ENCODE data around the gene RNF141. TPM values are rescaled to one million over a fixed set of nuclear protein-coding genes. Genes with fewer than 3 reads are reported as not detected.

Gene RNF141
- total and polyA plus RNA-seq, 10 of the 15 experiments (the other 5 are each of a cell fraction or from before 2014, with no cell fraction given): 7.6 to 36.8 (median 13.6) TPM

- no peak for ATAC-seq
- POLR2A ChIA-PET: no interaction called here
- no peak for FAIRE-seq
- no peak overlapping the region for H2AFZ ChIP-seq (ENCODE audit: control insufficient read depth, low read depth, low read length)
- H3K27me3 ChIP-seq (replicated peaks in 1 of 2; ENCODE audit: control insufficient read depth in 2 of 2, insufficient read depth in 2 of 2, low read length in 1 of 2): no peaks in the 10 kb centered on the region
- RAD21 ChIA-PET (ENCODE audit: unreplicated experiment): no interaction called here
- no peak for DNase-seq (ENCODE audit: low read depth, low spot score)
- in situ Hi-C loops (cut with MboI) (no loop called here), intact Hi-C loops (cut with micrococcal nuclease; ENCODE audit: unreplicated experiment) (no loop called here)
- SMC1A ChIA-PET (ENCODE audit: uncharacterized antibody, unreplicated experiment): interaction anchor here (0.8 to 1.8 kb wide), 2 partner anchors 34 to 79 kb away, joined by 4 read pairs; no protein-coding TSS in a partner anchor
- H4K20me1 ChIP-seq (ENCODE audit: control insufficient read depth, insufficient read depth): no peaks in the 10 kb centered on the region
- no peak for TF ChIP-seq RAD51 (IDR thresholded peaks at IDR 0.05)
- no peak for TF ChIP-seq EZH2 (IDR thresholded peaks at IDR 0.05; ENCODE audit: borderline replicate concordance, control insufficient read depth, low read depth, low read length)
- TF ChIP-seq SPI1 (IDR thresholded peaks at IDR 0.05; ENCODE audit: borderline replicate concordance, insufficient read depth, low read depth, low read length): no peak
- TF ChIP-seq MTA3 (IDR thresholded peaks at IDR 0.05; ENCODE audit: borderline replicate concordance, low read length): no peak
- no peak for TF ChIP-seq E2F8 (IDR thresholded peaks at IDR 0.05; ENCODE audit: low read depth, partially characterized antibody)
- no peak for TF ChIP-seq CUX1 (IDR thresholded peaks at IDR 0.05; ENCODE audit: insufficient replicate concordance, low read depth, low read length)
- no peak for TF ChIP-seq HDAC6 (IDR thresholded peaks at IDR 0.05; ENCODE audit: unreplicated experiment)
- TF ChIP-seq KDM1A (IDR thresholded peaks at IDR 0.05; ENCODE audit: borderline replicate concordance): no peak
- TF ChIP-seq CBFB (IDR thresholded peaks at IDR 0.05; ENCODE audit: low read depth): no peak
- BruUV-seq (replicated peaks): no TSS peak
- H3K4me3 ChIP-seq: no peak overlapping the region
- peaks cover 14% of the 10 kb centered on the region for H3K4me1 ChIP-seq (ENCODE audit: control insufficient read depth, insufficient read depth, low read length)
- WGBS (ENCODE audit: insufficient coverage, insufficient replicate concordance, low lambda C conversion rate, missing lambda C conversion rate): 46% methylated on average over 2 of the region's 2 CpGs
- no peaks in the 10 kb centered on the region; the same call in 2 of the 3 replicates for H3K9me3 ChIP-seq (replicated peaks; ENCODE audit: control insufficient read depth, insufficient read depth, low read length)
- CTCF ChIA-PET: interaction anchor here (1.0 kb wide), 1 partner anchor 78 kb away, joined by 3 read pairs; no protein-coding TSS in a partner anchor
- no peak overlapping the region for H3K27ac ChIP-seq (ENCODE audit: control insufficient read depth, insufficient read depth)
- no peak overlapping the region for H3K9ac ChIP-seq (ENCODE audit: control insufficient read depth, insufficient read depth, low read length)
- no peaks in the 10 kb centered on the region for H3K79me2 ChIP-seq (ENCODE audit: control insufficient read depth, insufficient read depth, low read length)
- peaks cover 0 to 9% of the 10 kb centered on the region in 2 experiments; a peak in 2 of 4 replicates for H3K36me3 ChIP-seq (ENCODE audit: control insufficient read depth in 2 of 2, insufficient read depth in 2 of 2, low read length in 1 of 2)
- no peak overlapping the region for H3K4me2 ChIP-seq (ENCODE audit: control insufficient read depth, insufficient read depth)
Measured at GRCh38 chr11:10492084-10492483, 48.9 kb downstream of the RNF141 start.

All from GM12878 (cell line).